Panc1 (cell line): Measurements from ENCODE around the gene DLGAP1.

Source experiments
- POLR2AphosphoS5 ChIP-seq: IDR thresholded peaks from 2 replicates; pipeline ENCODE4 v1.6.1; 2012; ENCODE audit warnings: mild to moderate bottlenecking, low read depth, low read length, moderate library complexity
- TF ChIP-seq, protein P1 (sequence below): fragments of 450-650 bp; IDR thresholded peaks from 2 replicates; pipeline ENCODE4 v1.5.1; 2017; ENCODE audit warnings: mild to moderate bottlenecking

- TF ChIP-seq, protein P1, sequence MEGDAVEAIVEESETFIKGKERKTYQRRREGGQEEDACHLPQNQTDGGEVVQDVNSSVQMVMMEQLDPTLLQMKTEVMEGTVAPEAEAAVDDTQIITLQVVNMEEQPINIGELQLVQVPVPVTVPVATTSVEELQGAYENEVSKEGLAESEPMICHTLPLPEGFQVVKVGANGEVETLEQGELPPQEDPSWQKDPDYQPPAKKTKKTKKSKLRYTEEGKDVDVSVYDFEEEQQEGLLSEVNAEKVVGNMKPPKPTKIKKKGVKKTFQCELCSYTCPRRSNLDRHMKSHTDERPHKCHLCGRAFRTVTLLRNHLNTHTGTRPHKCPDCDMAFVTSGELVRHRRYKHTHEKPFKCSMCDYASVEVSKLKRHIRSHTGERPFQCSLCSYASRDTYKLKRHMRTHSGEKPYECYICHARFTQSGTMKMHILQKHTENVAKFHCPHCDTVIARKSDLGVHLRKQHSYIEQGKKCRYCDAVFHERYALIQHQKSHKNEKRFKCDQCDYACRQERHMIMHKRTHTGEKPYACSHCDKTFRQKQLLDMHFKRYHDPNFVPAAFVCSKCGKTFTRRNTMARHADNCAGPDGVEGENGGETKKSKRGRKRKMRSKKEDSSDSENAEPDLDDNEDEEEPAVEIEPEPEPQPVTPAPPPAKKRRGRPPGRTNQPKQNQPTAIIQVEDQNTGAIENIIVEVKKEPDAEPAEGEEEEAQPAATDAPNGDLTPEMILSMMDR, result no peak
- TF ChIP-seq POLR2AphosphoS5, result no peak
Measured at GRCh38 chr18:4353853-4354418, 101.2 kb downstream of the DLGAP1 start.
